Measurements from ENCODE around the gene BMAL1.

DNA sequence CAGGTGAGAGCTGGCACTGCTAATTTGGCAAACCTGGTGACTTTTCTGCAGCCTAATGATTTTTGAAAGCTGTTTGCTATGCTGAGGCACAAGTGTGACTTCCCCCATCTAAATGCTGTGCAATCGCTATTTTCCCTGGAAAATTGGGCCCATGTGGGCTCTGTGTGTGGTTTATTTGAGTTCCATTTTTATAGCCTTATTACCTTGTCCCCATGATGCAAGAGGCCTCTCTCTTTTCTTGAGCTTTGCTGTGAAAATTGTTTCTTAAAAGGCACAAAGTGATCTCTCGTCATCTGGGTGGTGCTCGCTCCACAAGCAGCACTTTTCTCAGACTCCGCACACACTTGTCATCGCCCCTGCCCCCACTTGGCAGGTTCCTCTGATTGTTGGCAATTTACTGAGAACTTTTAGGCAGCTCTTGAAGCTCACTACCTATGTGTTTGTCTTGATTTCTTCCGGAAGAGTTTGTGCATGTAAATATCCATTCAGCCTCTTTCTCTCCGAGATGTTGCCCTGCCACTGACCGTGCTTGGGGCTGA lies 24.9 kb downstream of the BMAL1 start:
- TF ChIP-seq, protein P1, sequence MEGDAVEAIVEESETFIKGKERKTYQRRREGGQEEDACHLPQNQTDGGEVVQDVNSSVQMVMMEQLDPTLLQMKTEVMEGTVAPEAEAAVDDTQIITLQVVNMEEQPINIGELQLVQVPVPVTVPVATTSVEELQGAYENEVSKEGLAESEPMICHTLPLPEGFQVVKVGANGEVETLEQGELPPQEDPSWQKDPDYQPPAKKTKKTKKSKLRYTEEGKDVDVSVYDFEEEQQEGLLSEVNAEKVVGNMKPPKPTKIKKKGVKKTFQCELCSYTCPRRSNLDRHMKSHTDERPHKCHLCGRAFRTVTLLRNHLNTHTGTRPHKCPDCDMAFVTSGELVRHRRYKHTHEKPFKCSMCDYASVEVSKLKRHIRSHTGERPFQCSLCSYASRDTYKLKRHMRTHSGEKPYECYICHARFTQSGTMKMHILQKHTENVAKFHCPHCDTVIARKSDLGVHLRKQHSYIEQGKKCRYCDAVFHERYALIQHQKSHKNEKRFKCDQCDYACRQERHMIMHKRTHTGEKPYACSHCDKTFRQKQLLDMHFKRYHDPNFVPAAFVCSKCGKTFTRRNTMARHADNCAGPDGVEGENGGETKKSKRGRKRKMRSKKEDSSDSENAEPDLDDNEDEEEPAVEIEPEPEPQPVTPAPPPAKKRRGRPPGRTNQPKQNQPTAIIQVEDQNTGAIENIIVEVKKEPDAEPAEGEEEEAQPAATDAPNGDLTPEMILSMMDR (IDR thresholded peaks at IDR 0.05): no peak
- TF ChIP-seq POLR2A (IDR thresholded peaks at IDR 0.05): no peak

Data from thyroid gland (tissue), 4 donors.